ENCODE measurements around the gene CDH22. TPM values are rescaled to one million over a fixed set of nuclear protein-coding genes. Genes with fewer than 3 reads are reported as not detected.

CDH22 gene
- total and polyA plus RNA-seq, 9 of the 15 experiments (the other 6 are each of a cell fraction or from before 2014, with no cell fraction given), result 0.07 to 0.08 TPM; not detected in 7

- no peaks in the 10 kb centered on the region for H3K79me2 ChIP-seq (ENCODE audit: control insufficient read depth, insufficient read depth, low read length)
- peaks cover 6 to 58% of the 10 kb centered on the region in 2 experiments; a peak in 4 of 5 replicates for H3K27me3 ChIP-seq (ENCODE audit: control insufficient read depth in 2 of 2, insufficient read depth in 2 of 2, low read length in 2 of 2)
- H3K4me3 ChIP-seq, result no peak overlapping the region
- no peak overlapping the region for H2AFZ ChIP-seq (ENCODE audit: low read depth, low read length)
- no peak for ATAC-seq
- peaks cover 10% of the 10 kb centered on the region; the same call in 1 of the 2 replicates for H4K20me1 ChIP-seq (replicated peaks; ENCODE audit: control insufficient read depth, insufficient read depth, low read length)
- no peak overlapping the region for H3K27ac ChIP-seq (ENCODE audit: extremely low read depth, low read depth, low read length)
- no peaks in the 10 kb centered on the region for H3K9me1 ChIP-seq (ENCODE audit: control insufficient read depth, insufficient read depth, low read length)
- no peaks in the 10 kb centered on the region for H3K4me1 ChIP-seq (replicated peaks in 1 of 2; ENCODE audit: control insufficient read depth in 2 of 2, insufficient read depth in 2 of 2, low read length in 2 of 2)
- H3K36me3 ChIP-seq (ENCODE audit: control insufficient read depth, insufficient read depth, low read length), result no peaks in the 10 kb centered on the region
- BruUV-seq (replicated peaks), result no TSS peak
- WGBS (ENCODE audit: insufficient coverage, low coverage, missing lambda C conversion rate), result 3% methylated on average over 8 of the region's 8 CpGs
- CTCF ChIA-PET (ENCODE audit: low intra/inter-chr PET ratio), result no interaction called here
- no peak overlapping the region for H3K4me2 ChIP-seq (ENCODE audit: insufficient read depth, low read length)
- POLR2A ChIA-PET, result interaction anchor here (1.3 kb wide), 1 partner anchor 10 kb away, joined by 4 read pairs; no protein-coding TSS in a partner anchor
- no peak for DNase-seq (ENCODE audit: extremely low read depth in 1 of 4, low spot score in 3 of 4)
- H3K9me3 ChIP-seq (replicated peaks; ENCODE audit: control insufficient read depth, insufficient read depth, low read depth, low read length), result no peaks in the 10 kb centered on the region
- no peak overlapping the region for H3K9ac ChIP-seq (ENCODE audit: insufficient read depth in 1 of 2, low read depth in 2 of 2, low read length in 2 of 2)
- no peak for FAIRE-seq
- intact Hi-C loops (cut with micrococcal nuclease) (no loop called here), in situ Hi-C loops (cut with MboI) (no loop called here)
- TF ChIP-seq MAX (CRISPR knock-in tag; IDR thresholded peaks at IDR 0.05) (0 out of 2 replicates have a peak, but pooled peaks have one; percentile 22), GATAD2A (IDR thresholded peaks at IDR 0.05) (no peak), NFE2L1 (tag; IDR thresholded peaks at IDR 0.05; ENCODE audit: borderline replicate concordance, low read depth) (no peak), TFAP4 (CRISPR knock-in tag; IDR thresholded peaks at IDR 0.05; ENCODE audit: borderline replicate concordance) (no peak), NCOA1 (IDR thresholded peaks at IDR 0.05; ENCODE audit: low read depth) (no peak), USF1 (CRISPR knock-in tag; IDR thresholded peaks at IDR 0.05) (0 out of 2 replicates have a peak, but pooled peaks have one; percentile 10), BMI1 (IDR thresholded peaks at IDR 0.05; ENCODE audit: low read length) (no peak), CHD2 (IDR thresholded peaks at IDR 0.05; ENCODE audit: low read depth, low read length) (no peak), ESRRB (CRISPR knock-in tag; IDR thresholded peaks at IDR 0.05; ENCODE audit: borderline replicate concordance) (no peak), MLLT1 (IDR thresholded peaks at IDR 0.05) (no peak), SMAD3 (CRISPR knock-in tag; conservative IDR thresholded peaks at IDR 0.05) (no peak), FOXK1 (CRISPR knock-in tag; IDR thresholded peaks at IDR 0.05; ENCODE audit: borderline replicate concordance) (no peak), ZNF79 (CRISPR knock-in tag; IDR thresholded peaks at IDR 0.05; ENCODE audit: low read depth) (no peak), ZNF609 (CRISPR knock-in tag; IDR thresholded peaks at IDR 0.05; ENCODE audit: borderline replicate concordance) (no peak), NFYB (IDR thresholded peaks at IDR 0.05; ENCODE audit: extremely low read depth, insufficient read length) (no peak)
These were observed 139.9 kb downstream of the CDH22 start for GRCh38 chr20:46168438-46168837.
